B cell (primary cell): ENCODE data around the gene MSS51. TPM values are rescaled to one million over a fixed set of nuclear protein-coding genes. Genes with fewer than 3 reads are reported as not detected.

Experiments
- ATAC-seq: fragments of 200-7000 bp; cut with Tn5 transposase; one replicate; pipeline ENCODE4 v1.10.0; 2021; ENCODE audit warnings: low read depth, mild to moderate bottlenecking, moderate number of reproducible peaks, moderate library complexity
- CTCF ChIA-PET: fragments of 350-600 bp; sonication (Branson Sonifier 250); formaldehyde crosslinking; loops from one replicate; lab custom pipeline; 2021; ENCODE audit warnings: antibody characterized with exemption, inconsistent platforms; lab: Charles Lee
- POLR2A ChIA-PET: fragments of 350-600 bp; sonication (Branson Sonifier 250); formaldehyde crosslinking; loops from one replicate; lab custom pipeline; 2021; ENCODE audit warnings: antibody characterized with exemption; lab: Charles Lee
- DNase-seq: peaks from one replicate; pipeline ENCODE4 v3.0.0; 2013
- H2AFZ ChIP-seq: 2 replicates; pipeline ENCODE4 v1.6.1; 2012; ENCODE audit warnings: mild to moderate bottlenecking, low read depth, low read length; ENCODE audit not compliant: insufficient read depth, poor library complexity, severe bottlenecking
- H3K27ac ChIP-seq, 2 donors: 1 replicate in 1 of 2; 2 replicates in 1 of 2; pipeline ENCODE4 v1.5.1; 2012 to 2013; ENCODE audit warnings: low read length in 2 of 2, mild to moderate bottlenecking in 2 of 2, moderate library complexity in 1 of 2
- H3K27me3 ChIP-seq, 4 experiments: fragments of 200-600 bp in 1 of 4; sonication (generic) in 1 of 4; replicated peaks in 1 of 4; 1 replicate in 2 of 4; 2 replicates in 2 of 4; pipeline versions ENCODE4 v1.6.1 to v1.7.0; 2013 to 2016; ENCODE audit warnings: low read length in 3 of 4, mild to moderate bottlenecking in 2 of 4, mixed read lengths in 1 of 4, moderate library complexity in 1 of 4; ENCODE audit not compliant: insufficient read depth in 4 of 4, control insufficient read depth in 3 of 4; ENCODE audit errors: control extremely low read depth in 1 of 4
- H3K36me3 ChIP-seq, 2 experiments: replicated peaks in 1 of 2; 1 replicate in 1 of 2; 2 replicates in 1 of 2; pipeline versions ENCODE4 v1.6.1 to v1.7.1; 2013; ENCODE audit warnings: low read length in 1 of 2; ENCODE audit not compliant: insufficient read depth in 2 of 2, control insufficient read depth in 1 of 2; ENCODE audit errors: control extremely low read depth in 1 of 2, extremely low read depth in 1 of 2
- H3K4me1 ChIP-seq, 2 donors: fragments of 200-600 bp in 1 of 2; sonication (generic) in 1 of 2; 1 replicate in 1 of 2; 2 replicates in 1 of 2; pipeline versions ENCODE4 v1.5.1 to v1.6.1; 2013 to 2017; ENCODE audit warnings: low read length in 2 of 2; ENCODE audit not compliant: control insufficient read depth in 2 of 2, insufficient read depth in 2 of 2
- H3K4me2 ChIP-seq: replicated peaks from 2 replicates; pipeline ENCODE3; 2012; ENCODE audit warnings: mild to moderate bottlenecking, low read depth, low read length; ENCODE audit not compliant: poor library complexity, severe bottlenecking
- H3K4me3 ChIP-seq, 5 experiments: fragments of 200-600 bp in 1 of 5; sonication (generic) in 1 of 5; 1 replicate in 3 of 5; 2 replicates in 2 of 5; pipeline versions ENCODE4 v1.5.1 to v1.7.0; 2011 to 2016; ENCODE audit warnings: low read length in 4 of 5, mild to moderate bottlenecking in 4 of 5, low read depth in 2 of 5, control low read depth in 1 of 5, moderate library complexity in 1 of 5; ENCODE audit not compliant: insufficient read depth in 1 of 5; ENCODE audit errors: control extremely low read depth in 1 of 5, extremely low read depth in 1 of 5
- H3K79me2 ChIP-seq: fragments of 200-600 bp; sonication (generic); one replicate; pipeline ENCODE4 v1.6.0; 2016; ENCODE audit warnings: low read length; ENCODE audit not compliant: control insufficient read depth, insufficient read depth
- H3K9ac ChIP-seq: fragments of 200-600 bp; sonication (generic); 2 replicates; pipeline ENCODE4 v1.6.1; 2017; ENCODE audit warnings: mild to moderate bottlenecking, low read length, moderate library complexity
- H3K9me3 ChIP-seq, 3 donors: one replicate each; pipeline versions ENCODE4 v1.6.1 to v1.7.1; 2013; ENCODE audit warnings: low read length in 2 of 3; ENCODE audit not compliant: control insufficient read depth in 2 of 3, insufficient read depth in 1 of 3; ENCODE audit errors: control extremely low read depth in 1 of 3
- H4K20me1 ChIP-seq: 2 replicates; pipeline ENCODE4 v1.6.0; 2012; ENCODE audit warnings: mild to moderate bottlenecking, low read length; ENCODE audit not compliant: insufficient read depth, control insufficient read depth, poor library complexity, severe bottlenecking
- H3K27ac Mint-ChIP-seq: one replicate; pipeline ENCODE4 v1.8.0; 2021; ENCODE audit warnings: mixed read lengths
- H3K27me3 Mint-ChIP-seq: one replicate; pipeline ENCODE4 v1.8.0; 2021; ENCODE audit warnings: mixed read lengths
- H3K4me1 Mint-ChIP-seq: one replicate; pipeline ENCODE4 v1.8.0; 2021; ENCODE audit warnings: mixed read lengths
- H3K4me3 Mint-ChIP-seq: one replicate; pipeline ENCODE4 v1.8.0; 2021; ENCODE audit warnings: mixed read lengths
- H3K9me3 Mint-ChIP-seq: one replicate; pipeline ENCODE4 v1.8.0; 2022; ENCODE audit warnings: mixed read lengths; ENCODE audit not compliant: insufficient read depth
- CTCF ChIP-seq: fragments of 200-600 bp; IDR thresholded peaks from one replicate; pipeline ENCODE4 v1.8.0; 2022; ENCODE audit warnings: antibody characterized with exemption, mild to moderate bottlenecking
- EZH2 ChIP-seq: IDR thresholded peaks from 2 replicates; pipeline ENCODE4 v1.6.1; 2012; ENCODE audit warnings: borderline replicate concordance, low read depth, mild to moderate bottlenecking, moderate library complexity, low read length; ENCODE audit not compliant: insufficient read depth, poor library complexity, severe bottlenecking
- WGBS: methylation state at CpG from one replicate; pipeline ENCODE4 v1.1.5; 2013; ENCODE audit warnings: missing lambda C conversion rate; ENCODE audit not compliant: insufficient coverage; 5-methylcytosine and 5-hydroxymethylcytosine counted together
- intact Hi-C: fragments of 100-400 bp; cut with micrococcal nuclease; formaldehyde crosslinking; loops from one replicate; pipeline ENCODE4 v1.10.0; 2022
- polyA plus RNA-seq: library from polyadenylated mRNA; depleted of rRNA; stranded (reverse); fragments of >200 nt; gene quantifications from 2 replicates; pipeline ENCODE4 v1.2.3, GENCODE V29; 2012
- total RNA-seq, 2 donors: library from RNA; stranded (reverse); fragments of 120-200 nt in 1 of 2; gene quantifications; 1 replicate in 1 of 2; 2 replicates in 1 of 2; pipeline versions ENCODE4 v1.2.3 to v1.2.4, GENCODE V29; 2013 to 2022

MSS51 gene
- total and polyA plus RNA-seq, 2 donors (not counting 1 experiment from before 2014, with no cell fraction given), result 4.7 to 6.4 TPM

- H3K27ac Mint-ChIP-seq, result no peak overlapping the region
- TF ChIP-seq EZH2 (no peak), CTCF (no peak)
- no peak for DNase-seq
- 95% methylated on average over 4 of the region's 9 CpGs for WGBS
- no peaks in the 10 kb centered on the region for H3K9me3 Mint-ChIP-seq
- Histone ChIP-seq H3K4me1 (peaks cover 3 to 4% of the 10 kb centered on the region in 2 donors), H3K9me3 (peaks cover 0 to 7% (median 0%) of the 10 kb centered on the region in 3 donors), H3K4me3 (no peak overlapping the region), H4K20me1 (peaks cover 53% of the 10 kb centered on the region), H3K36me3 (peaks cover 4 to 15% of the 10 kb centered on the region in 2 experiments), H3K9ac (no peak overlapping the region), H3K27me3 (no peaks in the 10 kb centered on the region), H3K27ac (no peak overlapping the region), H2AFZ (no peak overlapping the region), H3K4me2 (no peak overlapping the region), H3K79me2 (peaks cover 90% of the 10 kb centered on the region)
- ChIA-PET CTCF (no interaction called here), POLR2A (no interaction called here)
- no peak overlapping the region for H3K4me3 Mint-ChIP-seq
- peaks cover 30% of the 10 kb centered on the region for H3K4me1 Mint-ChIP-seq
- intact Hi-C loops, result no loop called here
- H3K27me3 Mint-ChIP-seq, result no peaks in the 10 kb centered on the region
- no peak for ATAC-seq
Measured at GRCh38 chr10:73404690-73405089, 28.7 kb downstream of the MSS51 start.

GRCh38 chr10:73401636-73402035 lies 31.7 kb downstream of the MSS51 start:
- 95% methylated on average over 3 of the region's 6 CpGs for WGBS
- Histone ChIP-seq H3K4me1 (peaks cover 0 to 3% of the 10 kb centered on the region in 2 donors), H3K27ac (no peak overlapping the region), H2AFZ (no peak overlapping the region), H3K4me2 (no peak overlapping the region), H3K9me3 (peaks cover 0 to 7% (median 0%) of the 10 kb centered on the region in 3 donors), H3K27me3 (no peaks in the 10 kb centered on the region), H3K4me3 (no peak overlapping the region), H3K36me3 (peaks cover 2 to 27% of the 10 kb centered on the region in 2 experiments), H4K20me1 (peaks cover 39% of the 10 kb centered on the region), H3K9ac (no peak overlapping the region), H3K79me2 (peaks cover 63% of the 10 kb centered on the region)
- no peak for ATAC-seq
- H3K27ac Mint-ChIP-seq, result no peak overlapping the region
- no peaks in the 10 kb centered on the region for H3K27me3 Mint-ChIP-seq
- TF ChIP-seq CTCF, result no peak
- no peak for TF ChIP-seq EZH2
- no peak overlapping the region for H3K4me3 Mint-ChIP-seq
- CTCF ChIA-PET, result no interaction called here
- peaks cover 16% of the 10 kb centered on the region for H3K4me1 Mint-ChIP-seq
- no peaks in the 10 kb centered on the region for H3K9me3 Mint-ChIP-seq
- POLR2A ChIA-PET, result interaction anchor here (0.6 kb wide), 1 partner anchor 99 kb away, joined by 6 read pairs; no protein-coding TSS in a partner anchor
- intact Hi-C loops, result no loop called here
- DNase-seq, result no peak
